K562 (cell line): ENCODE results near the gene SUOX. TPM values are rescaled to one million over a fixed set of nuclear protein-coding genes. Genes with fewer than 3 reads are reported as not detected.

Source experiments
- ATAC-seq: fragments of 200-7000 bp; cut with Tn5 transposase; 3 replicates; pipeline ENCODE4 v1.9.1; 2020; ENCODE audit warnings: moderate library complexity
- BruUV-seq: library from RNA; stranded (reverse); fragments of 400-500 nt; replicated peaks from 2 replicates; lab custom pipeline; 2021; lab: Mats Ljungman, UMichigan
- CTCF ChIA-PET: fragments of 300-600 bp; formaldehyde crosslinking; extraction: SDS; loops from one replicate; lab custom pipeline; 2021; ENCODE audit warnings: low intra/inter-chr PET ratio; lab: Yijun Ruan, JAX
- POLR2A ChIA-PET: fragments of 300-600, 350-650 bp; sonication (Branson Sonifier 250); formaldehyde crosslinking; extraction: SDS; loops from one replicate; lab custom pipeline; 2021; ENCODE audit warnings: antibody characterized with exemption, inconsistent platforms; lab: Yijun Ruan, JAX
- DNase-seq, 4 experiments: peaks; one replicate each; pipeline versions ENCODE4 v3.0.0 to v3.0.0-alpha.2; 2011 to 2018; ENCODE audit warnings: low spot score in 3 of 4, mixed read lengths in 3 of 4; ENCODE audit errors: extremely low read depth in 1 of 4
- FAIRE-seq: peaks from 2 replicates; lab custom pipeline; 2011; peaks lifted over from hg19 to GRCh38; lab: Jason Lieb, UNC
- H2AFZ ChIP-seq: 2 replicates; pipeline ENCODE4 v1.6.0; 2011; ENCODE audit warnings: low read depth, low read length, control low read depth, inconsistent platforms
- H3K27ac ChIP-seq: fragments of 200-600 bp; 3 replicates; pipeline ENCODE4 v1.8.0; 2011; ENCODE audit warnings: low read depth, mild to moderate bottlenecking, control low read depth, inconsistent platforms, low read length, moderate library complexity, mixed read lengths; ENCODE audit errors: extremely low read depth
- H3K27me3 ChIP-seq, 2 experiments: fragments of 300-600 bp in 1 of 2; 2 replicates in 1 of 2; 3 replicates in 1 of 2; pipeline versions ENCODE4 v1.6.0 to v1.8.0; 2011; ENCODE audit warnings: inconsistent platforms in 2 of 2, low read length in 2 of 2, mild to moderate bottlenecking in 1 of 2, mixed read lengths in 1 of 2, moderate library complexity in 1 of 2; ENCODE audit not compliant: control insufficient read depth in 2 of 2, insufficient read depth in 2 of 2
- H3K36me3 ChIP-seq: fragments of 300-600 bp; 3 replicates; pipeline ENCODE4 v1.8.0; 2011; ENCODE audit warnings: mild to moderate bottlenecking, low read length, inconsistent platforms; ENCODE audit not compliant: control insufficient read depth, insufficient read depth
- H3K4me1 ChIP-seq, 2 experiments: fragments of 200-600 bp in 1 of 2; replicated peaks in 1 of 2; 2 replicates in 1 of 2; 3 replicates in 1 of 2; pipeline versions ENCODE4 v1.5.1 to v1.8.0; 2011; ENCODE audit warnings: inconsistent platforms in 2 of 2, low read length in 2 of 2, mild to moderate bottlenecking in 1 of 2, mixed read lengths in 1 of 2, moderate library complexity in 1 of 2; ENCODE audit not compliant: control insufficient read depth in 2 of 2, insufficient read depth in 2 of 2
- H3K4me2 ChIP-seq: 2 replicates; pipeline ENCODE4 v1.6.1; 2011; ENCODE audit warnings: low read length, control low read depth, inconsistent platforms, mixed read lengths; ENCODE audit not compliant: insufficient read depth
- H3K4me3 ChIP-seq: fragments of 200-600 bp; sonication (generic), shearing (Covaris generic); 2 replicates; pipeline ENCODE4 v1.5.1; 2016; ENCODE audit warnings: control low read depth, inconsistent platforms
- H3K79me2 ChIP-seq: fragments of 200-600 bp; 3 replicates; pipeline ENCODE4 v1.8.0; 2011; ENCODE audit warnings: low read length, inconsistent platforms; ENCODE audit not compliant: control insufficient read depth, insufficient read depth
- H3K9ac ChIP-seq, 2 experiments: 2 replicates each; pipeline versions ENCODE4 v1.6.0 to v1.6.1; 2011; ENCODE audit warnings: low read depth in 2 of 2, low read length in 2 of 2, control low read depth in 1 of 2, inconsistent platforms in 1 of 2, mild to moderate bottlenecking in 1 of 2, mixed read lengths in 1 of 2; ENCODE audit not compliant: insufficient read depth in 1 of 2
- H3K9me1 ChIP-seq: one replicate; pipeline ENCODE4 v1.6.0; 2011; ENCODE audit warnings: inconsistent platforms, mild to moderate bottlenecking, low read length, moderate library complexity; ENCODE audit not compliant: control insufficient read depth, insufficient read depth
- H3K9me3 ChIP-seq: replicated peaks from 2 replicates; pipeline ENCODE4 v1.5.1; 2011; ENCODE audit warnings: low read depth, low read length, inconsistent platforms; ENCODE audit not compliant: control insufficient read depth, insufficient read depth
- H4K20me1 ChIP-seq: replicated peaks from 2 replicates; pipeline ENCODE4 v1.6.1; 2011; ENCODE audit warnings: low read length, inconsistent platforms, mixed read lengths; ENCODE audit not compliant: control insufficient read depth, insufficient read depth
- BMI1 ChIP-seq: fragments of 150-350 bp; IDR thresholded peaks from 2 replicates; pipeline ENCODE4 v1.6.1; 2014; ENCODE audit warnings: low read length
- CC2D1A ChIP-seq: fragments of 450-650 bp; IDR thresholded peaks from 2 replicates; pipeline ENCODE4 v1.6.1; 2017; ENCODE audit warnings: mild to moderate bottlenecking
- CEBPG ChIP-seq, 3 experiments: fragments of 200-800 bp in 1 of 3; sonication (Bioruptor generic) in 1 of 3; sonication (generic) in 1 of 3; formaldehyde crosslinking in 1 of 3; IDR thresholded peaks in 2 of 3; conservative IDR thresholded peaks in 1 of 3; 2 replicates each; pipeline versions ENCODE4 v1.6.1 to v1.8.0; 2016 to 2022; ENCODE audit warnings: missing compliant biosample characterization in 2 of 3, missing genetic modification characterization in 2 of 3, mild to moderate bottlenecking in 1 of 3, missing genetic modification reagents in 1 of 3
- ETV6 ChIP-seq, 3 experiments: fragments of 150-350 bp in 1 of 3; sonication (generic) in 1 of 3; formaldehyde crosslinking in 1 of 3; IDR thresholded peaks; 2 replicates each; pipeline versions ENCODE4 v1.6.1 to v1.8.0; 2014 to 2022; ENCODE audit warnings: borderline replicate concordance in 2 of 3, low read depth in 2 of 3, antibody characterized with exemption in 1 of 3, low read length in 1 of 3, mild to moderate bottlenecking in 1 of 3, missing genetic modification reagents in 1 of 3
- HNRNPLL ChIP-seq: fragments of 200-400 bp; formaldehyde crosslinking; IDR thresholded peaks from 2 replicates; pipeline ENCODE4 v1.6.1; 2017; ENCODE audit warnings: low read length, low read depth, mild to moderate bottlenecking; ENCODE audit not compliant: poor library complexity, severe bottlenecking
- NR1H2 ChIP-seq: sonication (generic); formaldehyde crosslinking; IDR thresholded peaks from 2 replicates; pipeline ENCODE4 v1.4.0; 2020; ENCODE audit warnings: mild to moderate bottlenecking, missing genetic modification reagents
- SMARCC2 ChIP-seq: fragments of 450-650 bp; IDR thresholded peaks from 2 replicates; pipeline ENCODE4 v1.6.1; 2017; ENCODE audit warnings: antibody characterized with exemption, moderate library complexity, mild to moderate bottlenecking, low read depth
- SRSF7 ChIP-seq: fragments of 200-400 bp; formaldehyde crosslinking; optimal IDR thresholded peaks from 2 replicates; pipeline ENCODE3; 2017; ENCODE audit warnings: mild to moderate bottlenecking, low read depth, low read length
- ZNF311 ChIP-seq: fragments of 250-450 bp; sonication (Bioruptor Pico); IDR thresholded peaks from 2 replicates; pipeline ENCODE4 v1.4.0; 2020; ENCODE audit warnings: mild to moderate bottlenecking, moderate library complexity
- WGBS: fragments of 100-300 bp; shearing (Covaris generic); methylation state at CpG from one replicate; pipeline ENCODE4 v1.1.6; 2016; ENCODE audit warnings: low coverage, mixed read lengths; ENCODE audit not compliant: insufficient coverage; ENCODE audit errors: missing lambda C conversion rate; 5-methylcytosine and 5-hydroxymethylcytosine counted together
- in situ Hi-C: fragments of 300-500 bp; cut with MboI; formaldehyde crosslinking; loops from 4 replicates; pipeline ENCODE4 v1.15.0; 2018; ENCODE audit warnings: inconsistent platforms, mixed read lengths
- intact Hi-C: fragments of 100-400 bp; cut with micrococcal nuclease; formaldehyde crosslinking; loops from 2 replicates; pipeline ENCODE4 v1.14.2; 2022
- polyA plus RNA-seq, 8 experiments: library from polyadenylated mRNA; depleted of rRNA in 4 of 8; stranded (reverse) in 5 of 8; unstranded in 3 of 8; fragments of >200 nt; fragmentation: Nextera tagmentation in 2 of 8; fragmentation: Illumina TruSeq in 1 of 8; extraction: Ambion mirVana in 2 of 8; extraction: Trizol in 1 of 8; gene quantifications; 2 replicates each; pipeline versions ENCODE4 v1.2.1 to v1.2.3, GENCODE V29; 2011 to 2014; ENCODE audit warnings: inconsistent platforms in 1 of 8, missing spikeins in 1 of 8
- total RNA-seq, 7 experiments: library from RNA; depleted of rRNA in 6 of 7; stranded (reverse); fragments of >200 nt in 6 of 7; fragmentation: Illumina TruSeq in 2 of 7; extraction: Trizol in 2 of 7; gene quantifications; 2 replicates each; pipeline versions ENCODE4 v1.2.1 to v1.2.3, GENCODE V29; 2011 to 2021; ENCODE audit warnings: low replicate concordance in 1 of 7
- TF ChIP-seq, protein P1 (sequence below): fragments of 150-350 bp; IDR thresholded peaks from 2 replicates; pipeline ENCODE4 v1.6.1; 2014; ENCODE audit warnings: low read depth, mild to moderate bottlenecking, low read length, borderline replicate concordance

Gene SUOX
- total and polyA plus RNA-seq, 9 of the 15 experiments (the other 6 are each of a cell fraction or from before 2014, with no cell fraction given) = 9.2 to 39.7 (median 25.4) TPM

DNA sequence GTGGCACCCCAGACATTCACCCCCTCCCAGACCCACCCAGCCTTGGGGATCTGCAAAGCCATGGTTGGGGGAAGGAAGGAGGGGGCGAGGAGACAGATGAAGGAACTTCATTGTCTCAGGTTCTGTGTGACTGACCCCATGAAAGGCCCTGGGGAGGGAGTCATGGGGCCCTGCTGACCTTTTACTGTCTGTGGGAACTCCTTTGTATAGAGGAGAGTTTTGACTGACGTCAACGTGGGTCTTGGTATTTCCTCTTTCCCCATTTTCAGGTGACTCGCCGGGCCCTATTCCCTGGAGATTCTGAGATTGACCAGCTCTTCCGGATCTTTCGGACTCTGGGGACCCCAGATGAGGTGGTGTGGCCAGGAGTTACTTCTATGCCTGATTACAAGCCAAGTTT, 26.3 kb upstream of the SUOX start:
- intact Hi-C loops (loop anchor here (5.0 kb wide), 1 partner anchor 43 kb away; the partner anchor contains the start of gene PYM1), in situ Hi-C loops (no loop called here)
- H3K79me2 ChIP-seq = peaks cover 47% of the 10 kb centered on the region
- no peak for ATAC-seq
- FAIRE-seq = no peak
- no peak overlapping the region for H3K4me3 ChIP-seq
- H3K9me3 ChIP-seq = no peaks in the 10 kb centered on the region
- POLR2A ChIA-PET = interaction anchor here (0.6 to 0.9 kb wide), 2 partner anchors 10 to 45 kb away, joined by 3 read pairs; no protein-coding TSS in a partner anchor
- WGBS = 90% methylated on average over 7 of the region's 7 CpGs
- no peak overlapping the region for H3K27ac ChIP-seq
- no peak overlapping the region for H2AFZ ChIP-seq
- CTCF ChIA-PET = no interaction called here
- H3K4me1 ChIP-seq = peaks cover 16 to 27% of the 10 kb centered on the region in 2 experiments
- no peak for DNase-seq
- no peak overlapping the region for H3K9ac ChIP-seq
- no peaks in the 10 kb centered on the region for H3K9me1 ChIP-seq
- peaks cover 51% of the 10 kb centered on the region for H3K36me3 ChIP-seq
- H3K27me3 ChIP-seq = no peaks in the 10 kb centered on the region
- H4K20me1 ChIP-seq = no peaks in the 10 kb centered on the region
- no TSS peak for BruUV-seq
- TF ChIP-seq HNRNPLL = no peak
- no peak for TF ChIP-seq ZNF311 (CRISPR knock-in tag)
- TF ChIP-seq, all 486 proteins: peak for 0
- no peak overlapping the region for H3K4me2 ChIP-seq

DNA sequence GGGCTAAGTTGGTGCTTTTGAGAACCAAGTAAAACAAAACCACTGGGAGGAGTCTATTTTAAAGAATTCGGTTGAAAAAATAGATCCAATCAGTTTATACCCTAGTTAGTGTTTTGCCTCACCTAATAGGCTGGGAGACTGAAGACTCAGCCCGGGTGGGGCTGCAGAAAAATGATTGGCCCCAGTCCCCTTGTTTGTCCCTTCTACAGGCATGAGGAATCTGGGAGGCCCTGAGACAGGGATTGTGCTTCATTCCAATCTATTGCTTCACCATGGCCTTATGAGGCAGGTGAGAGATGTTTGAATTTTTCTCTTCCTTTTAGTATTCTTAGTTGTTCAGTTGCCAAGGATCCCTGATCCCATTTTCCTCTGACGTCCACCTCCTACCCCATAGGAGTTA, 25.0 kb upstream of the SUOX start:
- Histone ChIP-seq H3K4me1 (peaks cover 11 to 28% of the 10 kb centered on the region in 2 experiments), H3K9me3 (no peaks in the 10 kb centered on the region), H3K4me2 (peak overlapping the region; percentile 43), H3K27me3 (no peaks in the 10 kb centered on the region), H3K9me1 (no peaks in the 10 kb centered on the region), H3K79me2 (peaks cover 54% of the 10 kb centered on the region), H3K4me3 (no peak overlapping the region), H3K36me3 (peaks cover 56% of the 10 kb centered on the region), H2AFZ (no peak overlapping the region), H3K27ac (peak overlapping the region; percentile 88; the same call in 2 of the 3 replicates), H3K9ac (0 out of 4 replicates have a peak overlapping the region, but pooled peaks of 1 of the 2 experiments have one; percentile 81), H4K20me1 (no peaks in the 10 kb centered on the region)
- intact Hi-C loops = loop anchor here (2.0 to 5.0 kb wide), 2 partner anchors 45 to 49 kb away; partner anchors contain the start of genes IKZF4 and PYM1
- ATAC-seq = no peak
- POLR2A ChIA-PET = interaction anchor here (0.8 to 1.2 kb wide), 2 partner anchors 47 to 1717 kb away, joined by 3 read pairs; no protein-coding TSS in a partner anchor
- CTCF ChIA-PET = no interaction called here
- WGBS = 7% methylated on average over 3 of the region's 3 CpGs
- in situ Hi-C loops = no loop called here
- DNase-seq = peak in 2 of 4 experiments; percentile 41 to 48
- peak; percentile 55 for FAIRE-seq
- no TSS peak for BruUV-seq
- no peak for TF ChIP-seq SRSF7
- no peak for TF ChIP-seq BMI1
- no peak for TF ChIP-seq CC2D1A
- TF ChIP-seq ETV6 (IDR thresholded peaks at IDR 0.05; ENCODE audit: borderline replicate concordance in 1 of 2, low read depth in 2 of 2, low read length in 1 of 2) = no peak
- no peak for TF ChIP-seq ETV6 (CRISPR knock-in tag; IDR thresholded peaks at IDR 0.05; ENCODE audit: borderline replicate concordance)
- TF ChIP-seq CEBPG (CRISPR knock-in tag; IDR thresholded peaks at IDR 0.05) = no peak
- TF ChIP-seq CEBPG (tag; conservative IDR thresholded peaks at IDR 0.05 in 1 of 2, IDR thresholded peaks at IDR 0.05 in 1 of 2) = 0 out of 4 replicates have a peak, but pooled peaks of 1 of the 2 experiments have one; percentile 20
- no peak for TF ChIP-seq SMARCC2
- TF ChIP-seq, protein P1, sequence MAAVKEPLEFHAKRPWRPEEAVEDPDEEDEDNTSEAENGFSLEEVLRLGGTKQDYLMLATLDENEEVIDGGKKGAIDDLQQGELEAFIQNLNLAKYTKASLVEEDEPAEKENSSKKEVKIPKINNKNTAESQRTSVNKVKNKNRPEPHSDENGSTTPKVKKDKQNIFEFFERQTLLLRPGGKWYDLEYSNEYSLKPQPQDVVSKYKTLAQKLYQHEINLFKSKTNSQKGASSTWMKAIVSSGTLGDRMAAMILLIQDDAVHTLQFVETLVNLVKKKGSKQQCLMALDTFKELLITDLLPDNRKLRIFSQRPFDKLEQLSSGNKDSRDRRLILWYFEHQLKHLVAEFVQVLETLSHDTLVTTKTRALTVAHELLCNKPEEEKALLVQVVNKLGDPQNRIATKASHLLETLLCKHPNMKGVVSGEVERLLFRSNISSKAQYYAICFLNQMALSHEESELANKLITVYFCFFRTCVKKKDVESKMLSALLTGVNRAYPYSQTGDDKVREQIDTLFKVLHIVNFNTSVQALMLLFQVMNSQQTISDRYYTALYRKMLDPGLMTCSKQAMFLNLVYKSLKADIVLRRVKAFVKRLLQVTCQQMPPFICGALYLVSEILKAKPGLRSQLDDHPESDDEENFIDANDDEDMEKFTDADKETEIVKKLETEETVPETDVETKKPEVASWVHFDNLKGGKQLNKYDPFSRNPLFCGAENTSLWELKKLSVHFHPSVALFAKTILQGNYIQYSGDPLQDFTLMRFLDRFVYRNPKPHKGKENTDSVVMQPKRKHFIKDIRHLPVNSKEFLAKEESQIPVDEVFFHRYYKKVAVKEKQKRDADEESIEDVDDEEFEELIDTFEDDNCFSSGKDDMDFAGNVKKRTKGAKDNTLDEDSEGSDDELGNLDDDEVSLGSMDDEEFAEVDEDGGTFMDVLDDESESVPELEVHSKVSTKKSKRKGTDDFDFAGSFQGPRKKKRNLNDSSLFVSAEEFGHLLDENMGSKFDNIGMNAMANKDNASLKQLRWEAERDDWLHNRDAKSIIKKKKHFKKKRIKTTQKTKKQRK = no peak
- TF ChIP-seq NR1H2 (CRISPR knock-in tag) = no peak
